ENCODE data around the gene POC1B.

The POC1B gene

DNA sequence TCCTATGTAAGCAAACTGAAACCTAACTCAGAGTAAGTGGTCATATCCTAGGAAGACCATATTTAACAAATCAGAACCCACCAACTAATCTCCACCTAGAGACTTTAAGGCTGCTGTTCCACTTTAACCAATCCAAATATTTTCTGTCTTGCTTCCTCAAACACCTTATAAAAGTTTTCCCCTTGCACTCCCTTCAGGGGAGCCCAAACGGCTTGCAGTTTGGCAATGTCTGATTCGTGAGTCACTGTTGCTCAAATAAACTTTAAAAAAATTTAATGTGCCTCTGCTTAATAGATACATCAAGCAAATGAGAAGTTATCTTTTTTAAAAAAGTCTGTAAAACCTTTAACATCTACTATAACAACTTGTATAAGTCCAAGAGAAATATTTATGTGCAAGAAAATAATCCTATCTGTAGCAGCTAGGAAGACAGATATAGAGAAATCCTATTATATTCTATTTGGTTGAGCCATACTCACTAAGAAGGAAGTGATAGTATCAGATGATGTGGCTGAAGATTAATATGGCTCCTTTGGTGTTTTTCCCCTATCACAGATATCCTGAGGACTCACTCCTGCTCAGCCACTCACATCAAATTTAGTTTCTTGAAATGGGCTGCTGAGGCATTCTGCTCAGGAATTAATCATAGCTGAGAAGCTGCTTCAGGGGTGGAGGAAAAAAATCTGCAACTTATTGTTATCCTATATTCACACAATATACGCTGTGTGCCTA is 108.4 kb downstream of the POC1B start:
- no peak for DNase-seq

- no peak for DNase-seq
These were observed 109.6 kb downstream of the POC1B start for GRCh38 chr12:89416049-89416792.

GRCh38 chr12:89414851-89415250 is 111.0 kb downstream of the POC1B start:
- no peak for DNase-seq

GRCh38 chr12:89414322-89414721 is 111.5 kb downstream of the POC1B start:
- no peak for DNase-seq

DNA sequence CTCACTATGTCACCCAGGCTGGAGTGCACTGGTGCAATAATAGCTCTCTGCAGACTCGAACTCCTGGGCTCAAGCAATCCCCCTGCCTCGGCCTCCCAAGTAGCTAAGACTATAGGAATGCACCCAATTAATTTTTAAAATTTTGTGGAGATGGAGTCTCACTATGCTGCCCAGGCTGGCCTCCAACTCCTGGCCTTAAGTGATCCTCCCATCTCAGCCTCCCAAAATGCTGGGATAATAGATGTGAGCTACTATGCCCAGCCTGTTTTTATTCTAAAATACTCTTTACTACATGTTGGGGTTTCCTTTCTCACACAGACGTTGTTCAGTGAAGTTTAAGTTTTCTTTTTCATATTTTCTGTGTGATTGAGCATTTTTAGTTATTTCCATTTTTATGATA is 112.6 kb downstream of the POC1B start:
- DNase-seq: no peak

DNA sequence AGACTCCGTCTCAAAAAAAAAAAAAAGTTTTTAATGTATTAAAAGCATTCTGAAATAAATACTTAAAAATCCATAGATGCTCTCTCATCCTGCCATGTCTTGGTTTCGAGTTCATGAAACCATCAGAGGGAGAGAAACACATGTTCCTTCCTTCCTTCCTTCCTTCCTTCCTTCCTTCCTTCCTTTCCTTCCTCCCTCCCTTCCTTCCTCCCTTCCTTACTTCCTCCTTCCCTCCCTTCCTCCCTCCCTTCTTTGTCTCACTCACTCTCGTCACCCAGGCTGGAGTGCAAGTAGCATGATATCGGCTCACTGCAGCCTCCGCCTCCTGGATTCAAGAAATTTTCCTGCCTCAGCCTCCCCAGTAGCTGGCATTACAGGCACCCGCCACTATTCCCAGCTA is 113.2 kb downstream of the POC1B start:
- no peak for DNase-seq

- DNase-seq: no peak
These were observed 114.0 kb downstream of the POC1B start for GRCh38 chr12:89411846-89412245.

- no peak for DNase-seq
These were observed 114.6 kb downstream of the POC1B start for GRCh38 chr12:89411234-89411633.

- DNase-seq: no peak
These were observed 120.1 kb downstream of the POC1B start for GRCh38 chr12:89405626-89406345.

DNA sequence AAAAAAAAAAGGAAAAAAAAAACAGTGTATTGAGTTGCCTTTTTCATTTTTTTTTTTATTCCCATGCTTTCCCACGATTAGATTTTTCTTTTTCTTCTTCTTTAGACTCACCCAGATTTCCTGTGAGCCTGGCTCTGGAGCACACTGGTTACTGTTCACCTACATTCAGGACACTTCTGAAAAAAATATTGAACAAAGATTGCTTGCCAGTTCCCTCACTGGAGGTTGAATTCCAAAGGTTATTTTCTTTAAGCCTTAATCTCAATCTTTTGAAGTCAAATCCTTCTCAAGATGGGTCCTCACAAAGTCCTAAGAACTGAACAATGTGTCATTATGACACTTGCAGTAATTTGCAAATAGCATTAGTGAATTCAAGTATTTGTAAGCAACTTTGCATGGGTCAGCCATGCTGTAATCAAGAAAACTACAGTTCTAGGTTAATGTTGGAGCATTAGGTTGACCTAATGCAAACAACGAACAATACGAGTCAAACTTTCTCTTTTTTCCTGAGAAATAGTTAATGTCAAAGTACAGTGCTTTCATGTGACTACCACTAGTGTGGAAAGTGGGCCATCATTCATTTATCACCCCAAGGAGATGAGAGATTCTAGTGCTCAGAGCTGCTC is 124.3 kb downstream of the POC1B start:
- no peak for DNase-seq

DNA sequence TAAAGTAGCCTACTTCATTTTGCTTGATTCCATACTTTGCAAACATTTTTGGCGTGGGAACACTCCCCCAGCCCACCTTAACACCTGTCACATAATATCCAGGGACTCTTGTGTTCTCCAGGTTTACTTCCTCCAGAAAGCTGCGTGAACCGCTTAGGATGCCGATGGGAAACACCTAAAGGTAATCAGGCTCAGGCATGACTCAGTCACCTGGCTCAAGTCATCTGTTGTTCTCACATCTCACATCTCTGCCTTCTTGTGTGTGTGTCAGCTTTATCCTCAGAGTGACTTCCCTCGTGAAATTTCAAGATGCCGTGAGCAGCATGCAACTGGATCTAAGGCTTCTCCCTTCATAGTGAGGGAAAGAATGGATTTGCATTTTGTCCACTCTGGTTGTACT is 125.4 kb downstream of the POC1B start:
- DNase-seq: no peak

DNA sequence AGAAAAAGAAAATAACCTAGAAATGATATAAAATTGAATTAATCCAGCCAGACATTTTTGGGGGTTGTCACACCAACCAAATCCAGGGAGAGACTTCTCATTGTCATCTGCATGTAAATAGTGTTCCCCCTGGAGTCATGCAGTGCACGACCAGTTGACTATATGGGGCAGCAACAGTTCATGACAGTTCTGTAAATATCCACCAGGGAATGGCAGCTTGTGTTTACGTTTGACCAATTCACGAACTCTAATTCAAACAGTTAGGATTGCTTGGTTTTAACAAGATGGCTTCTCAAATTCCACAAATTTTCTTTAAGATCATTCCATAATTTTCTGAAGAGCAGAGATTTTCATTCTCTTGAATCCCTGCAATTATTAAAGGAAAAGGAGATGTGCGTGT is 130.1 kb downstream of the POC1B start:
- DNase-seq: no peak

DNA sequence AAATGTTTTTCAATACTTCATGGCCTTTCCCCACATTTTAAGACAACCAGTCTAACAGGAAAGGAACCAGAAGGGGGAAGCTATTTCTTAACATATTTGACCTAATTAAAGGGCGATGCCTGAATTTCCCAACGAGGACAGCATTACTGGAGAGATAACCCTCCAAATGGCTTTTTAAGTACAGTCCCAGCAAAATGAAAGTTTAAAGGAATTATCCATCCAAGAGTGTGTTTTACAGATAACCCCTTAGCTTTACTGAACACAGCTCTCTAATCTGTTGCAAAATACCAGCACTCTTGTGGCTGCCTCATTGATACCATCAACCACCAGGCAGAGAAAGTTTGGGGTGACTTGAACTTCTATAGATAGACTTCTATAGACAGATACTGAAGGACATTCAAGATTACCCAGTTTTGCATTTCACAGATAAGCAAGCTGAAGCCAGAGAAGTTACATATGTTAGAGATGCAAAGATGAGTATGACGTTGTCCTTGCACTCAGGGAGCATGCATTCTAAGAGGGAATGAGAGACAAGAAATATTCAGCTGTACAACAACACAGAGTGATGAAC is 132.2 kb downstream of the POC1B start:
- no peak for DNase-seq

DNA sequence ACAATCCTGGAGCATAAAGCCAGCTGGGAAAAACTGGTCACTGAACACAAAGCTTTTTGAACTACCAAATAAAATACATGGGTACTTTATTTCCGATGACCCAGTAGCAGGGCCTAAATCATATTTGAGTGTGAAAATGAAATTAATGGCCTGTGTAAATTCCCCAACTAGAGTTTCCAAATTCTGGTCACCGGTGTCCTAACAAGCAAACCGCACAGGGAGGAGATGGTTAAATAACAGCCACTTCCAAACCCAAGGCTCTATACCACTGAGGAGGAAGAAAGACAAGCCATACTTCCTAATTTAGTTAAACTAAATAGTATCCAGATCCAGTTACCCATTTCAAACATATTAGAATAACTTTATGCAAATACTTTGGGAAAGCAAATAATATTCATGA is 133.5 kb downstream of the POC1B start:
- DNase-seq: no peak

DNA sequence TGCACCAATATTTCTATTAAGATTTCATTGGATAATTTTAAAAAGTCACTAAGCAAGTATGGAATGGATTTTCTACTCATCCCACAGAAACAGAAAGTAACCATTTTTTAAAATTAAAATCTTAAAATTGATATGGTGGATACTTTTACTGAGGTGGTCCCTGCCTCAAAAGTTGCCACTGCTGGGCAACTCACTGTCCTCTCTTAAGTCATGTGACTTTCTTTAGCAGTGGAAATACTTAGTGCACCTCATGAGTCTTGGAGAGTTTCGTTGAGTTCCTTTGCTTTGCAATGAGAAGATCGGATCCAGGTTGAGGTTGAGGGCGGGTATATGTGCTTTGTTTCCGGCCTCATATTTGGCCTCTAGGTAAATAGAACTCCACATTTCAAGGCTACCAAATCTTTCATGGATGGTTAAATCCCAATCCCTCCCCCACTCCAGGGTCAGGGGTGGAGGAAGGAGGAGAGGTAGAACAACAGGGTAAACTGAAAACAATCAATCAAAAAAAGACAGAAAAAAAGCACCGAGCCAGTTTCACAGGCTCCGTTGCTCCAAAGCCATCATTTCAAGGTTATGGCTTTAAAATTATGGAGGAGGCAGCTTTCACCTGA is 134.0 kb downstream of the POC1B start:
- peak; percentile 35 for DNase-seq

DNA sequence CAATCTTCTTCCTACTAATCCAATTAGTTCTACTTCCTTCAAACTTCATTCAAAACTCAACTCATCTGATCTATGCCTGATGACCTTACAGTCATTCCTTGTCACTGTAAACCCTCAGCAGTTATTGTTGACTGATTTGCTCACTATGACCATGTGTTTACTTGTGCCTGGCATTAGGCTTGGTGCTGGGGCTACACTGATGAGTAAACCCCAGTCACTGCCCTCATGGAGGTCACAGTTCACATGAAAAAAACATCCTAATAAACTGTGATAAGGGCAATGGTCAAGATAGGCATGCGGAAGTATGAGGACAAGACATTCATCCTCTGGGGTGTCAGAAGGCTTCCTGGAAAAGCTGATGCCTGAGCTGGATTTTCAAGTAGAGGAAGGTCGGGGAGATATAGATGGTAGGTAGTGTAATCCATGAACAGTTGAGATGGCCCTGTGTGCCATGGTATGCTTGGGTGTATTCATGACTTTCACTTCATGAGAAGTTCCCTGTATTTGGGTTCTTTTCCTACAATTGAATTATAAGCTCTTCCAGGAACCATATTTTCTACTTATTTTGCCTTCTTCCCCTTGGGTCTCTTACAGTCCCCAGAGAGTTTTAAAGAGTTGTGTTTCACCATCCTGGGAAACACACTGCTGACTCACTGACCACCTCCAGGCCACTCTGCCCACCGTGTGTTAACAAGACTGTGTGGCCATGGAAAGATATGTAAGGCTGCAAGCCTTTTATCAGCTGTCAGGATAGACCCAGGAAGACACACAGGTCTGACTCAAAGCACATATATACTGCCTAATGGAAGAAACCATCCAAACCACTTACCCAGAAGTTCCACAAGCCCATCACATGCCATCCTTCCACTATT is 134.8 kb downstream of the POC1B start:
- no peak for DNase-seq

- peak; percentile 35 for DNase-seq
These were observed 135.8 kb downstream of the POC1B start for GRCh38 chr12:89389755-89390661.

DNA sequence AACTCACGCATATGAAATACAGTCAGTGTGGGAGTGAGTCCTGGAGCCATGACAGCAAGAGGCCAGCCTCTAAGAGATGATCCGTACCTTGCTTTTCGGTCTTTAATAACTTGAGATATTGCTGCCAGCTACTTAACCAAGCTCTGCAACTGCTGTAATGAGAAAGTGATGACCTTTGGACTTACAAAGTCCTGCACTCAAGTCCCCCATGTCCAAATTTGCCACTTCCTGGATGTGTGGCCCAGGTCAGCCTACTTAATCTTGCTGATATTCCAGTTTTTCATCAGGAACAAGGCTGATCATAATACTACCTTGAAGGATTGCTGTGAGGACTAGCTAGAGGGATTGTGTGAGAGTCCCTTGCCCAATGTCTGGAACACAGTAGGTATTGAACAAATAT is 139.7 kb downstream of the POC1B start:
- DNase-seq: no peak

DNA sequence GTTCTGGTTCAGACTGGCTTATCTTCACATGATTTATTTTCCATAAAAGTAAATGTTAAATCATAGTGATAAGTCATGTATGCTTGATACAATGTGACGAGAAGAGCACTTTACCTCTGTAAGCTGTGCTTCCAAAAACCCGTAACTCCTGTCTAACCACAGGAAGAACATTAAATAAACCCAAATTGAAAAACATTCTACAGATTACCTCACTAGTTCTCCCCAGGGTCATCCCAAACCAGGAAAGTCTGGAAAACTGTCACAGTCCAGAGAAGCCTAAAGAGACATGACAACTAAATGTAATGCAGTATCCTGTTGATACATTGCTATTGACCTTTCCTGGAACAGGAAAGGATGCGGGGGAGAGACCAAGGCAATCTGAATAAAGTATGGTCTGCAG is 141.0 kb downstream of the POC1B start:
- no peak for DNase-seq
